ENCODE measurements around the gene UBA6.

DNA sequence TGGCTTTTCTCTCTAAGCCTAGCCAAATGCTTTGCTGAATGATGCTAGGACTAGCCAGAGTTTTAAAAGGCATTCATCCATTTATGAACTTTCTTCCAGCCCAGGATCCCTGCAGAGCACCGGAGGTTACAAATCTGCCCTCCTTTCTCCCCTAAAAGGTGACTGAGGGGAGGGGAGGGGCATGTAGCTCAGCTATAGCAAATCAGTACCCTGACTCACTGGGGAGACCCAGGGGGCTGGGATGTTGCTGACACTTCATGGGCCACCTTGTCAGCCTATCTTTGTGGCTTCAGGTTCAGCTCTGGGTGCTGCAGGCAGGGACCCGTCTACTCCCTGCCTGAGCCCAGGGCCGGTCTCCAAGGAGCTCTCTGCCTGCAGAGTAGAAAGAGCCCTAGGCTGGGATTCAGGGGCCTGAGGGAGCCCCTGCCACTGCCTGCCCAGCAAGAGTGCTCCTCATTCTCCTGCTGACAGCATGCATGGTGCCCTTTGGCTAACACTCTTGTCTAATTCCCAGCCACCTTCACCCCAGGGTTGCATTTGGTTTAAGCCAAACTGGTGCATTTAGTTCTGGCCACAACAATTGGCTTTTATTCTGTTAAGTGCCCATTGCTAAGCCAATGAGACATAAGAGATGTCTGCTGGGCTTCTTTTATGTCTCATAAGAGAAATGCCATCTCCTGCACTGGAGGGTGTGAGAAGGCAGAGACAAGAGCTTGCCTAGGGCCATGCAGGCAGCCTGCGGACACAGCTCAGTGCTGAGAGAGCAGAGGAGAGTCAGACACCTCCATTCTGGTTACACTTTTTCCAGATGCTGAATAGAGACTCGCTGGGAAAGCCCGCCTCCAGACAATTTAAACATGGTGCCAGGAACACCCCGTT is 11.9 kb upstream of the UBA6 start:
- TF ChIP-seq, protein P1, sequence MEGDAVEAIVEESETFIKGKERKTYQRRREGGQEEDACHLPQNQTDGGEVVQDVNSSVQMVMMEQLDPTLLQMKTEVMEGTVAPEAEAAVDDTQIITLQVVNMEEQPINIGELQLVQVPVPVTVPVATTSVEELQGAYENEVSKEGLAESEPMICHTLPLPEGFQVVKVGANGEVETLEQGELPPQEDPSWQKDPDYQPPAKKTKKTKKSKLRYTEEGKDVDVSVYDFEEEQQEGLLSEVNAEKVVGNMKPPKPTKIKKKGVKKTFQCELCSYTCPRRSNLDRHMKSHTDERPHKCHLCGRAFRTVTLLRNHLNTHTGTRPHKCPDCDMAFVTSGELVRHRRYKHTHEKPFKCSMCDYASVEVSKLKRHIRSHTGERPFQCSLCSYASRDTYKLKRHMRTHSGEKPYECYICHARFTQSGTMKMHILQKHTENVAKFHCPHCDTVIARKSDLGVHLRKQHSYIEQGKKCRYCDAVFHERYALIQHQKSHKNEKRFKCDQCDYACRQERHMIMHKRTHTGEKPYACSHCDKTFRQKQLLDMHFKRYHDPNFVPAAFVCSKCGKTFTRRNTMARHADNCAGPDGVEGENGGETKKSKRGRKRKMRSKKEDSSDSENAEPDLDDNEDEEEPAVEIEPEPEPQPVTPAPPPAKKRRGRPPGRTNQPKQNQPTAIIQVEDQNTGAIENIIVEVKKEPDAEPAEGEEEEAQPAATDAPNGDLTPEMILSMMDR (conservative IDR thresholded peaks at IDR 0.05; ENCODE audit: low read length) = no peak
- TF ChIP-seq EZH2phosphoT487 (IDR thresholded peaks at IDR 0.05; ENCODE audit: borderline replicate concordance) = no peak
